Natural killer cell (primary cell): Measurements from ENCODE around the gene PLCD3. TPM values are rescaled to one million over a fixed set of nuclear protein-coding genes. Genes with fewer than 3 reads are reported as not detected.

Experiments
- ATAC-seq, 3 donors: fragments of 150-1000 bp in 2 of 3; fragments of 200-7000 bp in 1 of 3; cut with Tn5 transposase; 1 replicate in 1 of 3; 2 replicates in 2 of 3; pipeline ENCODE4 v1.10.0; 2021; ENCODE audit warnings: mild to moderate bottlenecking in 2 of 3, moderate library complexity in 2 of 3
- DNase-seq, 2 donors: peaks; one replicate each; pipeline versions ENCODE4 v3.0.0 to v3.0.0-alpha.2; 2013 to 2021; ENCODE audit warnings: mixed read lengths in 1 of 2
- H3K27ac ChIP-seq: one replicate; pipeline ENCODE4 v1.5.1; 2013; ENCODE audit warnings: mild to moderate bottlenecking, low read length
- H3K27me3 ChIP-seq: one replicate; pipeline ENCODE4 v1.6.1; 2013; ENCODE audit warnings: low read length; ENCODE audit not compliant: control insufficient read depth, insufficient read depth
- H3K36me3 ChIP-seq: one replicate; pipeline ENCODE4 v1.6.1; 2013; ENCODE audit warnings: low read length; ENCODE audit not compliant: control insufficient read depth, insufficient read depth
- H3K4me1 ChIP-seq: one replicate; pipeline ENCODE4 v1.6.1; 2013; ENCODE audit warnings: low read length; ENCODE audit not compliant: control insufficient read depth, insufficient read depth
- H3K4me3 ChIP-seq: one replicate; pipeline ENCODE4 v1.5.1; 2013; ENCODE audit warnings: low read length
- H3K9me3 ChIP-seq: one replicate; pipeline ENCODE4 v1.6.1; 2013; ENCODE audit warnings: low read length; ENCODE audit not compliant: control insufficient read depth, insufficient read depth
- H3K27ac Mint-ChIP-seq, 2 donors: one replicate each; pipeline ENCODE4 v1.8.0; 2022; ENCODE audit warnings: mild to moderate bottlenecking in 2 of 2, mixed read lengths in 2 of 2, moderate library complexity in 1 of 2
- H3K27me3 Mint-ChIP-seq, 2 donors: one replicate each; pipeline ENCODE4 v1.8.0; 2022; ENCODE audit warnings: low read depth in 2 of 2, mixed read lengths in 2 of 2
- H3K36me3 Mint-ChIP-seq: one replicate; pipeline ENCODE4 v1.8.0; 2022; ENCODE audit warnings: mixed read lengths
- H3K4me1 Mint-ChIP-seq, 2 donors: one replicate each; pipeline ENCODE4 v1.8.0; 2022; ENCODE audit warnings: mixed read lengths in 2 of 2
- H3K4me3 Mint-ChIP-seq: one replicate; pipeline ENCODE4 v1.8.0; 2022; ENCODE audit warnings: mild to moderate bottlenecking, moderate library complexity, mixed read lengths
- H3K9me3 Mint-ChIP-seq, 2 donors: one replicate each; pipeline ENCODE4 v1.8.0; 2022; ENCODE audit warnings: mixed read lengths in 2 of 2
- CTCF ChIP-seq: fragments of 200-600 bp; IDR thresholded peaks from one replicate; pipeline ENCODE4 v1.8.0; 2022; ENCODE audit warnings: antibody characterized with exemption
- WGBS: methylation state at CpG from one replicate; pipeline ENCODE4 v1.1.7; 2013; ENCODE audit warnings: missing lambda C conversion rate; ENCODE audit not compliant: insufficient coverage; 5-methylcytosine and 5-hydroxymethylcytosine counted together
- intact Hi-C: fragments of 100-400 bp; cut with micrococcal nuclease; formaldehyde crosslinking; loops from one replicate; pipeline ENCODE4 v1.14.2; 2022
- total RNA-seq, 4 donors: library from RNA; stranded (reverse); fragments of 120-200 nt in 1 of 4; gene quantifications; one replicate each; pipeline versions ENCODE4 v1.2.3 to v1.2.4, GENCODE V29; 2013 to 2022

Gene PLCD3
- total RNA-seq, 3 donors from 2014 or later (not counting 1 experiment from before 2014, with no cell fraction given), result 2.5 to 2.9 (median 2.5) TPM

DNA sequence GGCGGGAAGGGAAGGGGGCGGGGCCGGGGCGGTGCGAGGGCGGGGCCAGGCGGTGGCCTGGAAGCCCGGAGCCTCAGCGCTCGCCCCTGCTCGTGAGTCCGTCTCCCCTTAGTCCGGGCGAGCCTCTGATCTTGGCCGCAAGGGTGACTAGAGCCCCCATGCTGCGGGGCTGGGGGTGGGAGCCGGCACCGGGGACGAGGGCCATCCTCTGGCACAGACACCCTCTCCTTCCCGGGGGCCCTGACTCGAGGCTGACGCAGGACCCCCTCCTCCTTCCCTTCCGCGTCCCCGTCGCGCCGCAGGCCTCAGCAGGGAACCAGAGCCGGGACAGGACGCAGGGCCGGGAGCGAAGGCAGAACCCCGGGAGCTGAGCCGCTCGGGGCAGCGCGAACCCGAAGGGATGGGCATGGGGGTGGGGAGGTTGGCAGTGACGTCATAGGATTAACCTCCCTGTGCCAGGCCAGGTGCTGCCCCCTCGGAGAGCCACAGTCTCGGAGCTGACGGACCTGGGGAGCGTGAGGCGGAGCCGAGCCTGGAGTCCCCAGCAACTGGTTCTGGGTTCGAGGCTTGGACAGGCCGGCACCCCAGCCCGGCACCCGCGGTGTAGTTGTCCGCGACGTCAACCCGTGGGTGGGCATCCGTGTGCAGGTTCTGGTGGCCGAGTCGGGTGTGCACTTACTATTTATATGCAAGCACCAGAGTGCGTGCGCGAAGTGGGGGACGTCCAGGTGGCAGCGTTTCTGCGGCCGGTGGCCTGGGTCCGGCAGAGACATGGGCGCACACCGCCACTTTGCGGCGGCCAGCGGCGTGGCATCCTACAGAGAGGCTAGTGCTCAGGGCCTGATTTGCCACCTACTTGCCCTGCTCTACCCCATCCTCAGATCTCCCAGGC, 503 bp upstream of the PLCD3 start:
- no peaks in the 10 kb centered on the region for H3K27me3 ChIP-seq
- Mint-ChIP-seq H3K27ac (peak overlapping the region; percentile 82 to 88), H3K36me3 (no peaks in the 10 kb centered on the region), H3K9me3 (no peaks in the 10 kb centered on the region), H3K27me3 (peaks cover 0 to 3% of the 10 kb centered on the region in 2 donors), H3K4me3 (peak overlapping the region; percentile 92), H3K4me1 (peaks cover 12 to 20% of the 10 kb centered on the region in 2 donors)
- H3K9me3 ChIP-seq, result no peaks in the 10 kb centered on the region
- H3K4me3 ChIP-seq, result peak overlapping the region; percentile 71
- DNase-seq, result peak; percentile 65 to 84
- WGBS, result under 1% methylated on average over 69 of the region's 71 CpGs
- H3K36me3 ChIP-seq, result no peaks in the 10 kb centered on the region
- H3K4me1 ChIP-seq, result peaks cover 33% of the 10 kb centered on the region
- intact Hi-C loops, result loop anchor here (2.0 kb wide), 2 partner anchors 72 to 358 kb away; partner anchors contain the start of gene NMT1
- peak; percentile 54 to 66 (median 57) for ATAC-seq
- peak; percentile 71 for TF ChIP-seq CTCF
- H3K27ac ChIP-seq, result peak overlapping the region; percentile 91

GRCh38 chr17:45131616-45132319, 547 bp downstream of the PLCD3 start:
- intact Hi-C loops, result loop anchor here (2.0 kb wide), 2 partner anchors 71 to 357 kb away; partner anchors contain the start of gene NMT1
- WGBS, result 10% methylated on average over 46 of the region's 46 CpGs
- H3K27ac Mint-ChIP-seq, result peak overlapping the region in 1 of 2 donors; percentile 88

DNA sequence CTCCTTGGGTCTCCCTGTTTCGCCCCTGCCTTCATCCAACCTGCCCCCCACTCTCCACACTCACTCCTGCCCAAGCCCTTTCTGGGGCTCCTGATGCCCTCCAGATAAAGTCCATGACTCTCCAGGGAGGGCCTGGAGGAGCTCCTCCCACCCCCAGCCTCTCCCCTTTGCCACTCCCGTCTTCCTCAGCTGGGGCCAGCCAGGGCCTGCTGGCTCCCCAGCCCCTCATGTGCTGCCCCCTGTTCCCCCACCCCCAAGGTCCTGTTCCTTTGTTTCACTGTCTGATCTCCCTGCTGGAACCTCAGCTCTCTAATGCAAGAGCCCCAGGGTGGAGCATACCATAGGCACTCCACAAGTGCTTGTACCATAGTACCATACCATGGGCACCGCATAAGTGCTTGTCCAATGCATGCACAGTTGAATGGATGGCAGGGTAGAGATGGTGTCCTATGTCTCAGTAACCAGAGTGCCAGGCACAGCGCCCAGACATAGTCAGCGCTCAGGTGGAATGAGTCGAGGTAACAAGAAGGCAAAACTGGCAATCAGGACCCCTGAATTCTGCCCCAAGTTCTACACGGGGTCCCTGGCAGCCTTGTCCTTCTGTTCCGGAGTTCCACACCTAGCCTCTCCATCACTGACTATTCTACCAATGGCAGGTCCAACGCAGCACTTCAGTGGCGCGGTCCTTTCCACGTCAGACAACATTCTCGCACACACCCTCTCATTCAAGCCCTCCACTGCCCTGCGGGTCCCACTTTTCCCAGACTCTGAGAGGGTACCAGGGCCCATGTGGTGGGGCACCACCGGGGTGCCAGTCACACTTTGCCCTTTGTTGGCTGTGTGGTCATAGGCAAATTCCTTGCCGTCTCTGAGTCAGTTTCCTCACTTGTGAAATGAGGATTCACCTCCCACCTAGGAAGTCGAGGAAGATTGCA, 1.4 kb downstream of the PLCD3 start:
- Mint-ChIP-seq H3K4me3 (peak overlapping the region; percentile 35), H3K4me1 (peaks cover 10 to 14% of the 10 kb centered on the region in 2 donors), H3K27me3 (peaks cover 0 to 3% of the 10 kb centered on the region in 2 donors), H3K27ac (peak overlapping the region in 1 of 2 donors; percentile 88), H3K9me3 (no peaks in the 10 kb centered on the region), H3K36me3 (no peaks in the 10 kb centered on the region)
- intact Hi-C loops, result no loop called here
- Histone ChIP-seq H3K27me3 (no peaks in the 10 kb centered on the region), H3K27ac (no peak overlapping the region), H3K4me1 (peaks cover 24% of the 10 kb centered on the region), H3K4me3 (no peak overlapping the region), H3K9me3 (no peaks in the 10 kb centered on the region), H3K36me3 (no peaks in the 10 kb centered on the region)
- DNase-seq, result no peak
- no peak for ATAC-seq
- TF ChIP-seq CTCF, result no peak
- WGBS, result 85% methylated on average over 17 of the region's 17 CpGs

More at GRCh38 chr17:45131616-45132319, 547 bp downstream of the PLCD3 start:
- Mint-ChIP-seq H3K4me3 (peak overlapping the region; percentile 72), H3K9me3 (no peaks in the 10 kb centered on the region), H3K27me3 (peaks cover 0 to 3% of the 10 kb centered on the region in 2 donors), H3K36me3 (no peaks in the 10 kb centered on the region), H3K4me1 (peaks cover 12 to 20% of the 10 kb centered on the region in 2 donors)
- ATAC-seq (no peak), DNase-seq (peak; percentile 56 to 63)
- TF ChIP-seq CTCF, result peak; percentile 99
- Histone ChIP-seq H3K4me3 (peak overlapping the region; percentile 50), H3K36me3 (no peaks in the 10 kb centered on the region), H3K27me3 (no peaks in the 10 kb centered on the region), H3K27ac (no peak overlapping the region), H3K4me1 (peaks cover 32% of the 10 kb centered on the region), H3K9me3 (no peaks in the 10 kb centered on the region)
